Ascending aorta (tissue), 2 donors: ENCODE results near the gene MATCAP1. TPM values are rescaled to one million over a fixed set of nuclear protein-coding genes. Genes with fewer than 3 reads are reported as not detected.

Experiments used
- DNase-seq, 2 donors: peaks; one replicate each; pipeline ENCODE4 v3.0.0-alpha.2; 2019; ENCODE audit warnings: low spot score in 2 of 2
- H3K27ac ChIP-seq, 2 donors: fragments of 200-600 bp; sonication (generic); one replicate each; pipeline ENCODE4 v1.5.1; 2016 to 2017; ENCODE audit warnings: mild to moderate bottlenecking in 1 of 2
- H3K27me3 ChIP-seq: fragments of 200-600 bp; sonication (generic); one replicate; pipeline ENCODE4 v1.5.1; 2017
- H3K36me3 ChIP-seq, 2 donors: fragments of 200-600 bp; sonication (generic); one replicate each; pipeline ENCODE4 v1.5.1; 2016
- H3K4me1 ChIP-seq, 2 donors: fragments of 200-600 bp; sonication (generic); one replicate each; pipeline ENCODE4 v1.5.1; 2016 to 2017; ENCODE audit warnings: mild to moderate bottlenecking in 1 of 2
- H3K4me3 ChIP-seq, 2 donors: fragments of 200-600 bp; sonication (generic); one replicate each; pipeline ENCODE4 v1.5.1; 2016 to 2017; ENCODE audit warnings: mild to moderate bottlenecking in 1 of 2
- H3K9me3 ChIP-seq, 2 donors: fragments of 200-600 bp; sonication (generic); one replicate each; pipeline ENCODE4 v1.5.1; 2016
- intact Hi-C: fragments of 100-400 bp; cut with DNase I; formaldehyde crosslinking; loops from one replicate; pipeline ENCODE4 v1.15.1; 2023
- total RNA-seq: library from RNA; depleted of rRNA; stranded (reverse); fragments of >200 nt; gene quantifications from one replicate; pipeline ENCODE4 v1.1.0, GENCODE V29; 2016
- TF ChIP-seq, protein P1 (sequence below), 3 experiments: fragments of 200-600 bp in 2 of 3; fragments of 450-650 bp in 1 of 3; sonication (generic) in 2 of 3; IDR thresholded peaks; one replicate each; pipeline ENCODE4 v1.5.1; 2016 to 2019; ENCODE audit warnings: antibody characterized with exemption in 3 of 3, mild to moderate bottlenecking in 1 of 3, moderate library complexity in 1 of 3

Gene MATCAP1
- total RNA-seq, 1 donor from 2014 or later: 18.9 TPM

DNA sequence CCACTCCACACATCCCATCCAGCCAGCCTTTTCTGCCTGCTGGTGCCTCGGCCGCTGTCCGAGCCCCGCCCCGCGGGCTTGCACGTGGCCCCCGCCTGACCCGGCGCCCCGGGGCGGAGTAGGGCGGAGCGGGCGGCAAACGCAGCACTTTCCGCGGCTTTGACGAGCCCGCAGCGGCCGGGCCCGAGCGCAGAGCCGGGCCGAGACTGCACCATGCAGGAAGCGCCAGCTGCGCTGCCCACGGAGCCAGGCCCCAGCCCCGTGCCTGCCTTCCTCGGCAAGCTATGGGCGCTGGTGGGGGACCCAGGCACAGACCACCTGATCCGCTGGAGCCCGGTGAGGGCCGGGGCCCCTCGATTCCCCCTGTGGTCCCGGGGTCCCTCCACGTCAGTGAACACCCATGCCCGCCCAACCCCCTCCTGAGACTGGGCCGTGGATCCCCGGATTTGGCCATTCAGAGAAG lies 19.1 kb downstream of the MATCAP1 start, which contains the start of gene HSF4:
TSS of gene HSF4 (plus strand) at position 147 of the 463 bp plus-strand sequence. CDS start at position 214, 67 bp downstream.
- Histone ChIP-seq H3K9me3 (no peaks in the 10 kb centered on the region), H3K4me3 (peak within 1 kb of the TSS; percentile 50 to 57), H3K27ac (peak within 1 kb of the TSS; percentile 77 to 79), H3K4me1 (peaks cover 28 to 48% of the 10 kb centered on the region in 2 donors), H3K27me3 (no peaks in the 10 kb centered on the region), H3K36me3 (no peaks in the 10 kb centered on the region)
- intact Hi-C loops: no loop called here
- TF ChIP-seq, protein P1, sequence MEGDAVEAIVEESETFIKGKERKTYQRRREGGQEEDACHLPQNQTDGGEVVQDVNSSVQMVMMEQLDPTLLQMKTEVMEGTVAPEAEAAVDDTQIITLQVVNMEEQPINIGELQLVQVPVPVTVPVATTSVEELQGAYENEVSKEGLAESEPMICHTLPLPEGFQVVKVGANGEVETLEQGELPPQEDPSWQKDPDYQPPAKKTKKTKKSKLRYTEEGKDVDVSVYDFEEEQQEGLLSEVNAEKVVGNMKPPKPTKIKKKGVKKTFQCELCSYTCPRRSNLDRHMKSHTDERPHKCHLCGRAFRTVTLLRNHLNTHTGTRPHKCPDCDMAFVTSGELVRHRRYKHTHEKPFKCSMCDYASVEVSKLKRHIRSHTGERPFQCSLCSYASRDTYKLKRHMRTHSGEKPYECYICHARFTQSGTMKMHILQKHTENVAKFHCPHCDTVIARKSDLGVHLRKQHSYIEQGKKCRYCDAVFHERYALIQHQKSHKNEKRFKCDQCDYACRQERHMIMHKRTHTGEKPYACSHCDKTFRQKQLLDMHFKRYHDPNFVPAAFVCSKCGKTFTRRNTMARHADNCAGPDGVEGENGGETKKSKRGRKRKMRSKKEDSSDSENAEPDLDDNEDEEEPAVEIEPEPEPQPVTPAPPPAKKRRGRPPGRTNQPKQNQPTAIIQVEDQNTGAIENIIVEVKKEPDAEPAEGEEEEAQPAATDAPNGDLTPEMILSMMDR (IDR thresholded peaks at IDR 0.05): no peak
- DNase-seq: peak in 1 of 2 donors; percentile 82

DNA sequence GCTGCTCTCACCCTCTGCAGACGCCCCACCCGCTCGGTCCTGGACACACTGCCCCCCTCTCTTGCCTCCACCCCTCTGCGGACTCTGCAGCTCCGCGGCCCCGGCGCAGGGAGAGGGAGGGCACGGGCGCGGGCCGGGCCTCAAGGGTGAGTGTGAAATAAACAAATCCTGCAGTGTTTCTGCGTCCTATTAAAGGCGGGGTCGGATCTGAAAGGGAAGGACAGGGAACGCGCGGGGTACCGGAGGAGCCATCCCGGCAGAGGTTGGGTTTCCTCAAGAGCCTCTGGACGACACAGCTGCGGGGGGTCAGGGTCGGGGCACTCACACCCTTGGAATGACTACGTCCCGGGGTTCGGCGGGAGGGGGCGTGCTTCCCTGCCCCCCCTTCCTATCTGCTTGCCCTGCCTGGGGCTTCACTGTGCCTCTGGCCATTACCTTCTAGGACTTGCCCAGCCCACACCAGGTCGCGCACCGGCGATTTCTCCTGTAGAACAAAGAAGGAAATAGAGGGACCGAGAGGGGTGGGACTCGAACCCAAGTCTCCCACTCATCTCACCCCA lies 19.7 kb downstream of the MATCAP1 start:
- DNase-seq: no peak
- Histone ChIP-seq H3K27me3 (no peaks in the 10 kb centered on the region), H3K9me3 (no peaks in the 10 kb centered on the region), H3K4me3 (peak overlapping the region; percentile 50 to 57), H3K27ac (peak overlapping the region; percentile 77 to 79), H3K4me1 (peaks cover 22 to 42% of the 10 kb centered on the region in 2 donors), H3K36me3 (no peaks in the 10 kb centered on the region)
- TF ChIP-seq, protein P1 (IDR thresholded peaks at IDR 0.05): no peak
- intact Hi-C loops: loop anchor here (1.0 kb wide), 1 partner anchor 20 kb away; no protein-coding TSS in a partner anchor

DNA sequence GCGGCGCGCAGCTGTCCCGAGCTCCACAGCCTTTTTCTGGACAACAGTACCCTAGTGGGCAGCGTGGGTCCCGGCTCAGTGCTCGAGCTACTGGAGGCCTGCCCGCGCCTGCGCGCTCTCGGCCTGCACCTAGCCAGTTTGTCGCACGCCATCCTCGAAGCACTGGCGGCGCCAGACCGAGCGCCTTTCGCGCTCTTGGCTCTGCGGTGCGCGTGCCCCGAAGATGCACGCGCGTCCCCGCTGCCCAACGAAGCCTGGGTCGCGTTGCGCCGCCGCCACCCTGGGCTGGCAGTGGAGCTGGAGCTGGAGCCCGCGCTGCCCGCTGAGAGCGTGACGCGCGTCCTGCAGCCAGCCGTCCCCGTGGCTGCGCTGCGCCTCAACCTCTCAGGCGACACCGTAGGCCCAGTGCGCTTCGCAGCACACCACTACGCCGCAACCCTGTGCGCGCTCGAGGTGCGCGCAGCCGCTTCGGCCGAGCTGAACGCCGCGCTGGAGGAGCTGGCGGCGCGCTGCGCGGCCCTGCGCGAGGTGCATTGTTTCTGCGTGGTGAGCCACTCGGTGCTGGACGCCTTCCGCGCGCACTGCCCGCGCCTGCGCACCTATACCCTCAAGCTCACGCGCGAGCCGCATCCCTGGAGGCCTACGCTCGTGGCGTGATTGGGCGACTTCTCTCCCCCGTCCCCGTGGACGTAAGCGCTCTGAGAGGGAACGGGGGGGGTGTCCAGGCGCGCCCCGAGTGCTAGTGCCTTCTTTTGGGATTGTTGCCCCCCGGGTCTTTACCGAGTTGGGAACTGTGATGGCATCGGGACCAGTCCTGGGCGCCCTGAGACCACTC lies 20.4 kb downstream of the MATCAP1 start:
- Histone ChIP-seq H3K36me3 (no peaks in the 10 kb centered on the region), H3K9me3 (no peaks in the 10 kb centered on the region), H3K27me3 (no peaks in the 10 kb centered on the region), H3K27ac (peak overlapping the region; percentile 77 to 79), H3K4me3 (peak overlapping the region; percentile 50 to 57), H3K4me1 (peaks cover 21 to 41% of the 10 kb centered on the region in 2 donors)
- intact Hi-C loops: loop anchor here (1.0 kb wide), 1 partner anchor 21 kb away; no protein-coding TSS in a partner anchor
- TF ChIP-seq, protein P1 (IDR thresholded peaks at IDR 0.05): peak in 1 of 3 experiments; percentile 10
- DNase-seq: peak in 1 of 2 donors; percentile 86

DNA sequence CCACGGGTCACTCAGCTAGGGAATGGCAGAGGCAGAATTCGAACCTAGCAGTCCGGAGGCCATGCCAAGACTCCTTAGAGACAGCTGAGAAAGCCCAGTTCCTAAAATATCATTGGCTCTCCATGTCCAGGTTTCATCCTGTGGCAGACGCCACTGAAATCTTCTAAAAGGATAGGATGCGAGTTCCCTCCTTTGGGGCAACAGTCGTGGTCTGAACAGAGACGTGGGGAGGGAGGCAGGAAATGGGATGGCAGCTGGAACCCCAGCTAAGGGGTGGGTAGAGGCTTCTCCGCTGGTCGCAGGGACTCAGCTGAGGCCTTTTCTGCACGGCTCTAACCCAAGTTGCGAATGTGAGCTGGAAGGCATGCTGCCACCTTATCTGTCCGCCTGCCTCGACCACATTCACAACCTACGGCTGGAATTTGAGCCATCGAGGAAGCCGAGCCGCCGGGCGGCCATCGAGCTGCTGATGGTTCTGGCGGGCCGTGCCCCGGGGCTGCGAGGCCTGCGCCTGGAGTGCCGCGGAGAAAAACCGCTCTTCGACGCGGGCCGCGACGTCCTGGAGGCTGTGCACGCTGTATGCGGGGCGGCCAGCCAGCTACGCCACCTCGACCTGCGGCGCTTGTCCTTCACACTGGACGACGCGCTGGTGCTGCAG lies 21.1 kb downstream of the MATCAP1 start:
- DNase-seq: no peak
- Histone ChIP-seq H3K36me3 (no peaks in the 10 kb centered on the region), H3K4me3 (peak overlapping the region; percentile 50 to 57), H3K9me3 (no peaks in the 10 kb centered on the region), H3K4me1 (peaks cover 21 to 41% of the 10 kb centered on the region in 2 donors), H3K27me3 (no peaks in the 10 kb centered on the region), H3K27ac (peak overlapping the region; percentile 77 to 79)
- TF ChIP-seq, protein P1 (IDR thresholded peaks at IDR 0.05): no peak
- intact Hi-C loops: loop anchor here (1.0 kb wide), 1 partner anchor 22 kb away; no protein-coding TSS in a partner anchor

DNA sequence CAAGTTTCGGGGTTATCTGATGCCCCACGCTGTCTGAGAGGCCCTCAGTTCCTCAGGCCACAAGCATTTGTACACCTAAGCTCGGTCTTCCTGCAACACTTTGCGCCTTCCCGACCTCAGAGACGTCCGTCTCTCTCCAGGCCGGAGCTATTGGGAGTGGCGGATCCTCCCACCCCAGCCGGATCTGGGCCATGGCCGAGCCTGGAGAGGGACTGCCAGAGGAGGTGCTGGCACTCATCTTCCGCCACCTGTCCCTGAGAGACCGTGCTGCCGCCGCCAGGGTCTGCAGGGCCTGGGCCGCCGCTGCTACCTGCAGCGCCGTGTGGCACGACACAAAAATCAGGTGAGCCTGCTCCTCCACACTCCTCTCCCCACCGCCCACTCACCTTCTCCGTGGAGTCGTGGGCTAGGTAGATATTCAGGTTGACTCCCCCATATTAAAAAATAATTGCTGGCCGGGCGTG lies 22.1 kb downstream of the MATCAP1 start:
- TF ChIP-seq, protein P1 (IDR thresholded peaks at IDR 0.05): no peak
- Histone ChIP-seq H3K27ac (no peak overlapping the region), H3K4me3 (peak overlapping the region; percentile 82 to 89), H3K4me1 (peaks cover 21 to 41% of the 10 kb centered on the region in 2 donors), H3K9me3 (no peaks in the 10 kb centered on the region), H3K36me3 (no peaks in the 10 kb centered on the region), H3K27me3 (no peaks in the 10 kb centered on the region)
- no peak for DNase-seq
- intact Hi-C loops: no loop called here
